CD4-positive, alpha-beta T cell treated with Interleukin-6 at 100 ng/mL for 8 hours (primary cell): ENCODE results near the gene IL10RB.
A peak's percentile ranks its signal among the peaks of the same experiment; 100 is the strongest.
"Not testable (repeated sequence)": the region's sequence is repeated elsewhere in the genome, so short reads cannot be mapped to it uniquely, and the experiment has no call there.

Source experiments
- DNase-seq: peaks from one replicate; pipeline ENCODE4 v3.0.0-alpha.2; 2020; ENCODE audit warnings: mixed read lengths, low spot score

IL10RB gene

DNA sequence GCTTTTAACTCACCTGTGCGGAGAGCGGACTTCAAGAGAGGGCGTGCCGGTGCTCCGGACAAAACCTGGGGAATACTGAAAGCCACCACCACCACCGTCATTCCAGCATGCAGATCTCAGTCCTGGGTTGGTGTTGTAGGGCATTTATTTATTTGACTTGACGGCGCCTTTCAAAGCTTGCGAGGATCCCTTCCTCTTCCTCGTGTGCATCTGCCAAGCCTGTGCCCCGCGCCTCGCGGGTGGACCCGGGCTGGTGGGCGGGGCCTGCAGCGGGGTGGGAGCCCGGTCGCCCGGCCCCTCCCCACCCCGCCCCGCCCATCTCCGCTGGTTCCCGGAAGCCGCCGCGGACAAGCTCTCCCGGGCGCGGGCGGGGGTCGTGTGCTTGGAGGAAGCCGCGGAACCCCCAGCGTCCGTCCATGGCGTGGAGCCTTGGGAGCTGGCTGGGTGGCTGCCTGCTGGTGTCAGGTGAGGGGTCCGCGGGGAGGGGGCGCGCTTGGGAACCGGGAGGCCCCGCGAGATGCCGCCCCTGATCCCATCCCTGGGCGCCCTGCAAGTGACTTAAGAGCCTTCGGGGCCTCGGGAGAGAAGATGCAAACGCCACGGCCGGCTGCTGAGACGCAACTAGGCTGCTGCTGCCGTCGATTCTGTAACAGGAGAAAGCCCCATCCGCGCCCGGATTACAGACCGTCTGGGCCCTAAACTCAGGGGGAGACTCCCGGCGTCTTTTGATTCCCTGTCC is at the start of gene IL10RB:
IL10RB (plus strand) TSS at position 318 of the 739 bp plus-strand sequence; CDS start at position 417, 99 bp downstream.
- peak; percentile 73 for DNase-seq

DNA sequence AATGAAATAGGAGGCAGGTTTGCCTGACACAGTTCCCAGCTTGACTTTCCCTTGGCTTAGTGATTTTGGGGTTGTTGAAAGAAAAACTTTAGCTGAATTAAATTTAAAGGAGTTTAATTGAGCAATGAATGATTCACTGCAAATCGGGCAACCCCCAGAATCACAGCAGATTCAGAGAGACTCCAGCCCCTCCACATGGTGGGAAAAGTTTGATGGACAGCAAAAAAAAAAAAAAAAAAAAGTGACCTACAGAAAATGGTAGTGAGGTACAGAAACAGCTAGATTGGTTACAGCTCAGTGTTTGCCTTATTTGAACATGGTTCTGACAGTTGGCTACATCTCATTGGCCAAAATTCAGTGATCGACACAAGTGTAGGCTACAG is 49.0 kb upstream of the IL10RB start:
- DNase-seq = no peak

- DNase-seq = no peak
These were observed 46.9 kb upstream of the IL10RB start for GRCh38 chr21:33219300-33219699.

GRCh38 chr21:33219954-33220353 is 46.2 kb upstream of the IL10RB start:
- DNase-seq = no peak

DNA sequence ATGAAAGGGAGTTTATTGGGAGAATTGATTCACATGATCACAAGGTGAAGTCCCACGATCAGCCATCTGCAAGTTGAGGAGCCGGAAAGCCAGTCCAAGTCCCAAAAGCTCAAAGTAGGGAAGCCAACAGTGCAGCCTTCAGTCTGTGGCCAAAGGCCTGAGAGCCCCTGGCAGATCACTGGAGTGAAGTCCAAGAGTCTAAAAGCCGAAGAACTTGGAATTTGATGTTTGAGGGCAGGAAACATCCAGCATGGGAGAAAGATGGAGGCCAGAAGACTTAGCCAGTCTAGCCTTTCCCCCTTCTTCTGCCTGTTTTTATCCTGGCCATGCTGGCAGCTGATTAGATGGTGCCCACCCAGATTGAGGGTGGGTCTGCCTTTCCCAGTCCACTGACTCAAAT is 40.8 kb upstream of the IL10RB start:
- DNase-seq = not testable (repeated sequence)

DNA sequence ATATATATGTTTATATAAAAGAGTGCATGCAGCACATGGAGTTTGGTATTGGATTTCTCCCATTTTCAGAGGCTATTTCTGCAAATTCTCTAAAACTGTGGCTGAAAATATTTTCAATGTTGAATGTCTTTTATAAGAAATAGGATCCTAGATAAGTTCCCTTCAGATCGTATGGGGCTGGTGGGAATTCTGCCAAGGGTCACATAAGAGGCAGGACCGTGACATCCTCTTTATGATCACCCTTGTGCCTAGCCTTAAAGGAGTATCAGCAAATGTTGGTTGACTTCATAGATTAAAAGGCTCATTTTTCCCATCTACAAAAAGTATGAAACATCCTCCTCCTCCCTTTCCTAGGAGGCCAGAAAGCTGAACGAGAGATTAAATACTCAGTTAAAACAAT is 37.7 kb upstream of the IL10RB start:
- no peak for DNase-seq

GRCh38 chr21:33229099-33229783 is 36.9 kb upstream of the IL10RB start:
- no peak for DNase-seq

DNA sequence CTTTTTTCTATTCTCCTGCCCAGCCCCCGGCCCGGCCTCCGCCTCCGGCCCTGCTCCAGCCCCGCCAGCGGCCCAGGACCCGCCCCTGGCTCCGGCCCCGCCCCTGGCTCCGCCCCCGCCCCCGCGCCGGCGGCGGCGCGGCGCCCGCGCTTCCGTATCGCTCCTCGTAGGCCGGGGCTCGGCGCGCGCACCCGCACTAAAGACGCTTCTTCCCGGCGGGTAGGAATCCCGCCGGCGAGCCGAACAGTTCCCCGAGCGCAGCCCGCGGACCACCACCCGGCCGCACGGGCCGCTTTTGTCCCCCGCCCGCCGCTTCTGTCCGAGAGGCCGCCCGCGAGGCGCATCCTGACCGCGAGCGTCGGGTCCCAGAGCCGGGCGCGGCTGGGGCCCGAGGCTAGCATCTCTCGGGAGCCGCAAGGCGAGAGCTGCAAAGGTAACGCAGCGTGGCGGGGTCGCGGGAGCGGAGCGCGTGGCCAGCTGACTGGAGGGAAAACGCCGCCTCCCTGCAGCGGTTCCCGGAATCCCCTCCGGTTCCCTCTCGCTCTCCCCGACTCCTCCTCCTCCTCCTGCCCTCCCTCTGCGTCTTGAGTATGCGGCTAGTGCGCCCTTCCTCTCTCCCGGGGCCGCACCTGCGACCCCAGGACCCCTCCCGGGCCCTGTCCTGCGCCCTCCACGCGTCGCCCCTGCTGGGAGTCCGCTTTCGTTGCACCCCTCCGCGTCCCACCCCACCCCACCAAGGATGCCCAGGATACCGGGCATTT is 36.2 kb upstream of the IL10RB start, which contains the start of gene IFNAR2:
IFNAR2 (plus strand) TSS at position 155 of the 761 bp plus-strand sequence. CDS start 11,985 bp downstream, outside the sequence.
- peak; percentile 64 for DNase-seq

- DNase-seq = peak; percentile 28
These were observed 35.4 kb upstream of the IL10RB start for GRCh38 chr21:33230545-33231324.

DNA sequence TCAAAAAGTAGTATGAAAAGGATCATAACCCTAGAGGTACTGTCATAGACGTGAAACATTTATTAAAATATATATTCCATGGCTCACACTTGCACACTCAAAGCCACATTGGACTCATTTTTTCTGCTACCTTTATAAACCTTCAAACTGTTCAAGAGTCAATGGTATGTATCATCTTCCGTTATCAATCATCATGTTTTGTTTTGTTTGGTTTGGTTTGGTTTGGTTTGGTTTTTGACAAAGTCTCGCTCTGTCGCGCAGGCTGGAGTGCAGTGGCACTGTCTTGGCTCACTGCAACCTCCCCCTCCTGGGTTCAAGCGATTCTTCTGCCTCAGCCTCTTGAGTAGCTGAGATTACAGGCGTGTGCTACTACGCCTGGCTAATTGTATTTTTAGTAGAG is 34.6 kb upstream of the IL10RB start:
- peak; percentile 30 for DNase-seq

GRCh38 chr21:33232291-33233034 is 33.7 kb upstream of the IL10RB start:
- no peak for DNase-seq

DNA sequence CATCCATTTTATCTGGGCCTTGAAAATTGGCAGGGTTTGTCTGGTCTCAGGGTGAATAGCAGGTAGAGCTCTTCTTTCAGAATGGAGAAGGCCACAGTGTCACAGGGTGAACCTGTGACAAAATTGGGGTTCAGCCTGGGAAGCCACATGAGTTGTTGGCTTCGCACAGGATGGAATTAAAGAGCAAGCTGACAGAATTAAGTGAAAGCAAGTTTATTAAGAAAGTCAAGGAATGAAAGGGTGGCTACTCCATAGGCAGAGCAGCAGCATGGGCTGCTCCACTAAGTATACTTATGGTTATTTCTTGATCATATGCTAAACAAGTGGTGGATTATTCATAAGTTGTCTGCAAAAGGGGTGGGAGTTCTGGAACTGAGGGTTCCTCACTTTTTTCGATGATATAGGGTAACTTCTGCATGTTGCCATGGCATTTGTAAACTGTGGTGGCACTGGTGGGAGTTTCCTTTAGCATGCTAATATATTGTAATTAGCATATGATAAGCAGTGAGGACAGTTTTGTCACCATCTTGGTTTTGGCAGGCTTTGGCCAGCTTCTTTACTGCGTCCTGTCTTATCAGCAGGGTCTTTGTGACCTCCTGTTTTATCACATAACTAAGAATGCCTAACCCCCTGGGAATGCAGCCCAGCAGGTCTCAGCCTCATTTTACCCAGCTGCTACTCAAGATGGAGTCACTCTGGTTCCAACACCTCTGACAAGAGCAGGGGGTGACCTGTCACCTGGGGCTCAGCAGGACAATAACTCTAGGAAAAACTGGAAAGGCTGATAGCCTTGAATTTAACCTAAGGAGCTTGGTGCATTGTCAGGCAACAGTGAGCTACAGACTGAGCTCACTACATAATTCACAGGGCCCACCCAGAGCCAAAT is 31.3 kb upstream of the IL10RB start:
- DNase-seq = no peak

GRCh38 chr21:33236013-33236686 is 30.0 kb upstream of the IL10RB start:
- no peak for DNase-seq

DNA sequence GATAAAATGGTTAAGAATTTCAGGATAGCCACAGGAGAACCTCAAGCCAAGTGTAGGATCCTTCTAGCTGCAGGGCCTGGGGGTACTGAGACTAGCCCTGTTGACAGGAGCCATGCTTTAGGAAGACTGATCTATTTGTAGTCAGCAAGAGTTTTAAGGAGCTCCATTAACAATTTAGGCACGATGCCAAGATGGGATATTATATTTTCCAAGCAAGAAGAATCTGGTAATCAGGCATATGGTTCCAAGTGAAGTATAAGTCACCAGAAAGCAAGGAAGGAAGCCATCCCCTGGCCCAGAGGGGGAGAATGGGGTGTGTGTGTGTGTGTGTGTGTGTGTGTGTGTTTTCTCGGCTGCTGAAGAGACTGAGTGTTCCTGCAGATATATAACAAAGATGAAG is 29.4 kb upstream of the IL10RB start:
- DNase-seq = no peak

DNA sequence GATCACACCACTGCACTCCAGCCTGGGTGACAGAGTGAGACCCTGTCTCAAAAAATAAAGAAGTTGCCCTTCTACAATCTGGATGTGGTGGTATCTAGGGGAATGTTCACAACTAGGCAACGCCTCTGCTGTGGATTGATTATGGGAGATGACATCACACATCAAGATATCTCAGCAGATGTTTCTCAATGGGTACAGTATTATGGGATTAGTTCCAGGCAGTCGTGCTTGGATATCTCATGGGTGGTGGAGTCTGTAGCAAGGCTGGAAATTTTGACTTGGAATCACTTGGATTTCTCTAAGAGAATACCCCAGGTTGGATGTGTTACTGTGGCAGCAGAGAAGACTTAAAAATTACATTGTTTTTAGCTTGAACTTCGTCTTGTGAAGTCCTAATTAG is 28.7 kb upstream of the IL10RB start:
- DNase-seq = no peak

DNA sequence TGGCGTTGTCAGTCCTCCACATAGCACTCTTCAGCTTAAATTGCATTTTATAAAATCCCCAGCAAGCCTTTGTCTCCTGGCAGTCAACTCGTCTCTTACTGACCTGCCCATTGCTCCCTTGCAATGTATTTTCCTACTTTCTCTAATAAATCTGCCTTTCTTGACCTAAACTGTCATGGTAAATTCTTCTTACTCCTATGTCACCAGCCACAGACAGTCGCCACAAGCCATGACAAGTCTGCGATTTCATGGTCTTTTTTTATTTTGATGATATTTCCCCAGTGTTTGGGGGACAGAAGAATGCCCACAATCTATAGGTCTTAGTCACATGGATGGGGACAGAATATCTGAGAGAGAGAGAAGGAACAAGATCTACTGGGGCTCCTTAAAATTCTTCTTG is 28.0 kb upstream of the IL10RB start:
- no peak for DNase-seq

- peak; percentile 54 for DNase-seq
These were observed 27.5 kb upstream of the IL10RB start for GRCh38 chr21:33238565-33239255.

GRCh38 chr21:33239559-33240127 is 26.5 kb upstream of the IL10RB start:
- not testable (repeated sequence) for DNase-seq

GRCh38 chr21:33240404-33240803 is 25.8 kb upstream of the IL10RB start:
- no peak for DNase-seq
